AG09309 (cell line): Measurements from ENCODE around the gene SAA4.

Source experiments
- DNase-seq: peaks from one replicate; pipeline ENCODE4 v3.0.0-alpha.2; 2010; ENCODE audit warnings: low read depth
- H3K4me3 ChIP-seq: 2 replicates; pipeline ENCODE4 v1.5.1; 2011; ENCODE audit warnings: mild to moderate bottlenecking, low read depth, low read length, moderate library complexity; ENCODE audit not compliant: control insufficient read depth
- CTCF ChIP-seq: IDR thresholded peaks from 2 replicates; pipeline ENCODE4 v1.5.1; 2011; ENCODE audit warnings: mild to moderate bottlenecking, low read depth, low read length, inconsistent platforms; ENCODE audit not compliant: insufficient read depth, control insufficient read depth; ENCODE audit errors: missing control alignments

The SAA4 gene

GRCh38 chr11:18245396-18245795, 8.8 kb upstream of the SAA4 start:
- no peak for TF ChIP-seq CTCF
- H3K4me3 ChIP-seq, result no peak overlapping the region
- no peak for DNase-seq

- H3K4me3 ChIP-seq, result no peak overlapping the region
- TF ChIP-seq CTCF, result peak; percentile 92
- peak; percentile 38 for DNase-seq
These were observed 7.3 kb upstream of the SAA4 start for GRCh38 chr11:18243783-18244362.

GRCh38 chr11:18239655-18240054, 3.1 kb upstream of the SAA4 start:
- TF ChIP-seq CTCF, result no peak
- DNase-seq, result no peak
- H3K4me3 ChIP-seq, result no peak overlapping the region

GRCh38 chr11:18235394-18236334, 938 bp downstream of the SAA4 start:
- H3K4me3 ChIP-seq, result no peak overlapping the region
- TF ChIP-seq CTCF, result no peak
- no peak for DNase-seq

GRCh38 chr11:18233912-18234311, 2.7 kb downstream of the SAA4 start:
- no peak for TF ChIP-seq CTCF
- no peak for DNase-seq

GRCh38 chr11:18230859-18231258, 5.7 kb downstream of the SAA4 start:
- H3K4me3 ChIP-seq, result no peak overlapping the region
- no peak for DNase-seq
- no peak for TF ChIP-seq CTCF

More at GRCh38 chr11:18233912-18234311, 2.7 kb downstream of the SAA4 start:
- H3K4me3 ChIP-seq, result no peak overlapping the region

GRCh38 chr11:18229501-18229900, 7.1 kb downstream of the SAA4 start:
- H3K4me3 ChIP-seq, result no peak overlapping the region
- no peak for TF ChIP-seq CTCF
- DNase-seq, result no peak
